Measurements from ENCODE around the gene KIF5C.

The KIF5C gene

DNA sequence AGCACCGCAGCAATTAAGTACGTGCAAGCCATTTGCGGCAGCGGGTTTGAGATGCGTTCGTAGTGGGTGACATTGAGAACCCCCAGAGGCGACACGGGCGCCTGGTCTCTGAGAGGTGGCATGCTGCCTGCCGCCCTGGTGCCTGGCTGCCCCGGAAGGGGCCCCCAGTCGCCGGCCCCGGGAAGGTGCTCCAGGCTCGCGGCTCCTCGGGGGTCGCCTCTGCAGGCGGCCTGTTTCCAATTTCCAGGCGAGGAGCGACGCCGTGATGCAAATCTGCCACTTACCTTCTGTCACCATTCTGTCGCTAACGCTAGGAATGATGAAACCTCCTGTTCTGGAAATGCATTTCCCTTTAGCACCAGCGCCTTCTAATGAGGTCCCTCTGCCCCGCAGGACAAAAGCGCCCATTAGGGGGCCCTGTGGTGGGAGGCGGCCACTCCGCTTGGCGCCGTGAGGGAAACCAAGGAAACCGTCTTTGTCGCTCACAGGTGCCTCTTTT, 13.0 kb downstream of the KIF5C start:
- DNase-seq: peak; percentile 11

DNA sequence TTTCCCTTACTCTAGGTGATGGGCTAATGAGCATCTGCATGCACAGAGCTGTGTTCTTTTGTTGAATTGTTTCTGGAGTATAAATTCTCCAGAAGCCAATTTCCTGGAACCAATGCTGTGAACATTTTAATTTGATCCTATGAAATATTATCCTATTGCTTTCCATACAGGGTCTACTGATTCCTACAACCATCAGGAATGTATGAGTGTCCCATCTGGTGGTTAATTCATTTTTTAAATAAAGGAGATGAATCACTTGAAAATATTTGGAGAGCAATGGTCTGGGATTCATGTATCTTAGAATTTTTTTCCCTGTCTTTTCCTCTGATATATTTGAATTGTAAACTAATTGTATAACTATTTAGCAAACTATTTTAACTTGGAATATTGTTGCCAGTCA, 14.0 kb downstream of the KIF5C start:
- no peak for DNase-seq

DNA sequence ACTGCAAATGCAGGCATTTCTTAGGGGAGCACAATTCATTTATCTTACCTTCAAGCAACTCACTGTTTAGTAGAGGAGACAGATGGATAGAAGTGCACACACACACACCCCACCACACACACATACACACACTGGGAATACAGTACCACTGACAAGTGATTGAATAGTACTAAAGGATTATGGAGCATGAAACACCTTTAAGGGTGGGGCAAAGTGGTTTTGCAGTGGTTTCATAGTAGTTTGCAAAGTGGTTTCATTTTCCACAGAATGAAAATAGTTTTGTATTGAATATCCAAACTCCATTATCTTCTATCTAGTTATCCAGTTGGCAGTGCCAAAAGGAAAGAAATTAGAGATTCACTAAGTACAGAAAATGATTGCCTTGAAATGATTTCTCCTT, 18.9 kb downstream of the KIF5C start:
- DNase-seq: no peak

DNA sequence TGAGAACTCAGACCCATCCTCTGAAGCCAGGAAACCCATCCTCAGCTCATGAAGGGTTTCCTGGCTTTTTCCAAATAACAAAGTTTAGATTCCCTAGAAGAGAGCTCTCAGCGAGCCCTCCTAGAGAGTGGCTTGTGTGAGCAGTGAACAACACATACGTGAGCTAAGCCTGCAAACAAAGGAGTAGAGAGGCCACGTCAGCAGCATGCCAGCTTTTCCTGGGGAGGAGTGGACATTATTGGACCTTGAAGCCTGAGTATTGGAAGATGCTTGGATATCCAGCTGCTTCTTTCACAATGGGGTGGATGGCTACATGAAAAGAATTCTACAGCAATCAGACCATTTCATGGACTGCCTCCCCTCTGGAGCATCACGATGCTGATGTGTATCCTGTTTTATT, 21.1 kb downstream of the KIF5C start:
- DNase-seq: no peak

DNA sequence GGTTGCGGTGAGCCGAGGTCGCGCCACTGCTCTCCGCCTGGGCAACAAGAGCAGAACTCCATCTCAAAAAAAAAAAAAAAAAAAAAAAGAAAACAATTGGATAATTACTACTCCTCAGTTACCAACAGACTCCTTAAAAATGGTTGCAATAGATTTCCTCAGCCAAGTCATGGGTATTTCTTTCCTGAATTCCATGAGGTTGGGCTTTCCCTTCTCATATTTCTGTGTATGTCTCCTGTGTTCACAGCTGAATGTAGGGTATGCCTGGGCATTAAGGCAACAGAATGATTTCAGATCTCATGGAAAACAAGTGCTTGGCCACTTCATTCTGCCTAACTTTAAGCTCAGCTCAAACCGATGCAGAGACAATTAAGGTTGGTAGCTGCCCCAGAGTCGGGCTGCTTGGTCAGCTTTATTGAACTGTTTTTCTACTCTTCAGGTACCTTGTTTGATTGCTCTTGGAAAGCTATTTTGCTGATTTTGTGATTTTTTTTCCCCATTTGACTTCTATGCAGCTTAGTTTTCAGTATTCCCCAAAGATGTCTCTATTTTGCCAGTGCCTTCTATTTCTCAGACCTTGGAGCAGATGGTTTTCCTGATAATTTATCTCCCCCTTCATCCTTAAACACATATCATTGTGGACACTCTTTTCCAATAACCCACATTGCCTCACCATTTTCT, 24.8 kb downstream of the KIF5C start:
- DNase-seq: no peak

DNA sequence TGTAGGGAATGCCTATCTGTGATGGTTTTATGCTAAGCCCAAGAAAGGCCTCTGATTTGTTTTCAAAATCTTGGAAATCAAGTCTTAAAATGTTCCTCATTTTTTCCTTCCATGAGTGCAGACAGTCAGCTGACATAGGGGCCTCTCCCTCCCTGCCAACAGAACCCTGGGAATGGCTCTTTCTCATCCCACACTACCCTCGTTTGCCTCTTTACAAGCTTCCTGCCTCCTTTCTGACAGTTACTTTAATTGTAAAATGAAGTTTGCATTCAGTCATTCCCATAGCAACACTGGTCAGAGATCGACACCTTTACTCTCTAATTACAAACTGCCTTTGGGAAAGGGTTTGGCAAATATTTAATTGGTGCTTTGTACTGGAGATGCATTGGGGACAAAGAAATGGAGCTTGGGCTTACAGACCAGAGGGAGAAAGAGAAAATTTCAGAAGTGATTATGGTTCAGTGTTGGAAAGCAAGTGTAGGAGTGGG, 25.4 kb downstream of the KIF5C start:
- no peak for DNase-seq

- DNase-seq: no peak
These were observed 26.1 kb downstream of the KIF5C start for GRCh38 chr2:148901142-148901541.

GRCh38 chr2:148902798-148903197, 27.8 kb downstream of the KIF5C start:
- no peak for DNase-seq

DNA sequence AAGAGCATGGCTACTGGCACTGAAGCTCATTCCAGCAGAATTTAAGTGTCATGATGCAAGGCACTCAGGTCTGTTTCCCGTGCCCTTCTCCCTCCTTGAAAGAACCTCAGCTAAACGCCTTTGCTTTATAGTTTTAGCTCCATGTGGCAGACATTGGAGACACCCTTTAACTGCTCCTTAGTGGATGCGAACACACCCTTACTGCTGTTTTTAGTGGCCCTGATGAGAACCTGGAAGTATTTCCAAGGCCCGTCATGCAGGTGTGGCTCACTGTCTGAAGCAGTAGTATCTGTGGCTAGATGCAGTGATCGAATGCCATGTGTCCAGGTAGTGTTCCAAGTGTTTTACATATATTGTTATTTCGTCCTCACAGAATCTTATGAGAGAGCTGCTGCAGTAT, 28.3 kb downstream of the KIF5C start:
- no peak for DNase-seq

DNA sequence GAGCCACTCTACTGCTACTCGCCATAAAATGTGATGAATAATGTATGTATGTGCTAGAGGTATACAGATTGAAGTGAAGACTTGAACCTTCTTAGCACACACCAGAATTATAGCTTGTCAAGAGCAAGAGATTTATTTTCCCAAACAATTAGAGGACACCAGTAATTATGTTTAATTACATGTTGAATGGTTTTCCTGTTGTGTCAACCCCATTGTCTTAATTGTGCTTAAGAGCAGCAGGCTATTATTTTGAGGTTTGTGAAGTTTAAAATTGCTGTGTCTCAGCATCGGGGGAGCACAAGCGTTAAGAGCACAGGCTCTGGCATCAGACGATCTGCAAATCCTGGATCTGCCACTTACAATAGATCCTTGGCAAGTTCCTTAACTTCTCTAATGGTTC, 29.0 kb downstream of the KIF5C start:
- no peak for DNase-seq

DNA sequence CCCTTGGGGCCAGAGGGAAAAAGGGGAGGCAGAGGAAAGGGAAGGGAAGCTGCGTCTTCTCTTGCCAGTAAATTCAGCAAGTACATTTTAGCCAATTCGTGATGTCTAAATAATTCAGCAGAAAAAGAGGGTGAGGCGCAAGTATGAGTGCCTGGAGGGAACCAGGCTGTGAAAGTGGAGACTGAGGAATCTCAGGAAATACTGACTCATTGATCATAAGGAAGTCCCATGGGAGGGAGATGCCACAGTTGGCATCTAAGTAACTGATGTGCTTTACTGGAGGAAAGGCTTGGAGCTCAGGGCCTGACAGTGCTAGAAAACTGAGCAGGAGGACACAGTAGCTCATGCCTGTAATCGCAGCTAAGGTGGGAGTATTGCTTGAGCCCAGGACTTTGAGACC, 31.1 kb downstream of the KIF5C start:
- no peak for DNase-seq

DNA sequence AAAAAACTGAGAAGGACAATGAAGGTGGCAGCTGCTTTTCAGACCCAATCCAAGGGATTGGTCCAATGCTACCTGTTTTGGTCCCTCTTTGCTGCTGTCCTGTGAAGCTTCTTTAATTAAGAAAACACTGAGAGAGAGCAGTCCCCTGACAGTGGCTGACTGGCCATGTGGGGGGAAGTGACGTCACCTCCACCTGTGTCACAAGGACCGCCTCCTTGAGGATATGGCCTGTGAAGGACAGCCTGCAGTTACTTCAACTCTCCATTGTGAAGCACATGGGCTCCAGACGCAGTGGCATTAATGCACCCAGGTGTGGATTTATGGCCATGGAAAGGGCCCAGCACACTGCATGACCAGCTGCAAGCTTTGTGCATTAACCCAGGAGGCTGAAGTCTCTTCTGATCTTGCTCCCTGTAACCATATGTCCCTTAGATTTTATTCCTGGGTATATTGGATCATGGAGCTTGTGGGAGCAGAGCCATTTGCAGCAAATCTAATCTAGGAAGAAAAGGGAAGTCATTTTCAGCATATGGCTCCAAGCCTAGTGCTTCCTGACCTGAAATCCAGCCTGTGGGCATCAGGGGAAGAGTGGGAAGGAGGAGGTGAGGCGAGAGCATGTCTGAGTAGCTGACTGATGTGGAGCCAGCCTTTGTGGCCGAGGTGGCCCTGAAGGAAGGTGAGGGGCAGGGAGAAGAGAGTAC, 32.2 kb downstream of the KIF5C start:
- no peak for DNase-seq

DNA sequence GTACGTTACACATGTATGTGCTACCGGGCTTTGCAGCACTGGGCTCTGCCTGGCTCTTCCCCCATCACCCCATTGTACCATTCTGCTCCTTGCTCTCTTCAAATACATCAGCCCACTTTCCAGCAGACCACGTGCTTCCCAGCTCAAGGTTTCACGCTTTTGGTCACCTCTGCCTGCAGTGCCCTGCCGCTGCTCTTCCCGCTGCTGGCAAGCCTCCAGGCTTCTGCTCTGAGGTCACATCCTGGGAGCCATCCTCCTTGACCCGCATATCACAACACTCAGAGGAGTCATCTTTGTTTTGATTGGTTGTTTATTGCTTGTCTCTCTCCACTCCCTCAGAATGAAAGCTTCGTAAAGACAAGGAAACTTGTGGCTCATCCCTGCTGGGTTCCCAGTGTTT, 34.1 kb downstream of the KIF5C start:
- DNase-seq: no peak

DNA sequence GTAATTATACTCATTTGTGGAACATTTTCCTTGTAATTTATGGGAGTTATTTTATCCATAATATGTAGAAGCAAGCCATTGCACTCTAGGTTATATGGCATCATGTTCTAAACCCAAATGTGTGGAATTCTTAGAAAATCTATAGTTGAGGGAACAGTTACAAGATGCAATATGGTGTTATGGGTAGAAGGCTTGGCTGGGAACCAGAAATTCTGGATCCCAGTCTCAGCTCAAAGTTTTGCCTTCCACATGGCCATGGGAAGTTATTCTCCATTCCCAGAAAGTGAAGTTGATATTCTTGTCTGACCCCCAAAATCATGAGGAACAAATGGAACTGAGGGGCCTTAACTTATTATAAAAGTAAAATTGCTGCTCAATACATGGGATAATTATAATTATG, 38.0 kb downstream of the KIF5C start:
- DNase-seq: no peak

- DNase-seq: no peak
These were observed 38.5 kb downstream of the KIF5C start for GRCh38 chr2:148913492-148913891.

- no peak for DNase-seq
These were observed 39.4 kb downstream of the KIF5C start for GRCh38 chr2:148914463-148914862.

DNA sequence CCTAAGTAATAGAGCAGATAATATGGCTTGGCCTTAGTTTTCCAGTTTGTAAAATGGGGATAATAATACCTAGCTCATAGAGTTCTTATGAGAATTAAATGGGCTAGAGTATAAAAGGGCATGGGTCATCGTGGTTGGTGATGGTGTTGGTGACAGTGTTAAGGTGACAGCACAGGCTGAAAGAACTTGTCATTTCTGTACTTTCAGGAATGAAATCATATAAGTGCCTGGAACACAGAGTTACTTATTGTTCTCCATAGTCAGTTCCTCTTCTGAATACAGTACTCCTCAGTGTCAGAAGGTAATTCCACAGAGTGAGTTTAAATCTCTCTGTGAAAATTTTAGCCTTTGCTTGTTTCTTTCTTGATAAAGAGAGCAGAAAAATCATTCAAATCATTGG, 42.4 kb downstream of the KIF5C start:
- DNase-seq: peak; percentile 45

DNA sequence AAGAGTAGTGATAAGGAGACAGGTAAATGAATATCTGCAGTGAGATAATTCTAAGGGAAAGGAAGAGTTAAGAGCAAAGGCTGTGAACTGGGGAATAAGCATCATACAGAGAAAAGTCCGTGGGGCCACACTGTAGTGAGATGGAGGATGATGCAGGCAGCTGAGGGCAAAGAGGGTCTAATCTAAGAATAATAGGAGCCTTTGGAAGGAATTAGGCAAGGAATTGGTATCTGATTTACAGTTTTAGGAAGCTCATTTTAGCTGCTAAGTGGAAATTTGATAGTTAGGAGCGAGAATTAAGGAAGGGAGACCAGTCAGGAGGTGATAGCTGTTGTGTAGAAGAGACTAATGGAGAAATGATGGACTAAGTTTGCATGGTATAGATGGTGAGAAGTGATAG, 43.5 kb downstream of the KIF5C start:
- DNase-seq: no peak

DNA sequence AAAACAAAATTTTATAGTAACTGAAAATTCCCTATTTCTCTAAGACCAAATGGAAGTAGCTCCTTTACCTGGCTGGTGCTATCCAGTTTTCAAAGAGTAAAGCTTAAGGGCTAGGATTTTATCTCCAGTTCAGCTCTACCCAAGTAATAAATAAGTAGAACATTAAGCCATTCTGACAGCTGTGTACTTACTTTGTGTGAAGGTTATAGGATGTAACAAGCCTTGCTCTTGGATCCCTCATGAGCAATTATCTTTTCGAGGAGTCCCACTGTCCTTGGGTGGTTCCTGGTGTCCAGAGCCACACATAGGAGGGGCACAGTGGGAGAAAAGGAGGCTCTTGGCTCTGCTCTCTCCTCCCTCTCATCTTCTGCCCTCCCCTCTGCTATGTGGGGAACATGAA, 45.5 kb downstream of the KIF5C start:
- no peak for DNase-seq

- DNase-seq: no peak
These were observed 47.0 kb downstream of the KIF5C start for GRCh38 chr2:148922062-148922461.

DNA sequence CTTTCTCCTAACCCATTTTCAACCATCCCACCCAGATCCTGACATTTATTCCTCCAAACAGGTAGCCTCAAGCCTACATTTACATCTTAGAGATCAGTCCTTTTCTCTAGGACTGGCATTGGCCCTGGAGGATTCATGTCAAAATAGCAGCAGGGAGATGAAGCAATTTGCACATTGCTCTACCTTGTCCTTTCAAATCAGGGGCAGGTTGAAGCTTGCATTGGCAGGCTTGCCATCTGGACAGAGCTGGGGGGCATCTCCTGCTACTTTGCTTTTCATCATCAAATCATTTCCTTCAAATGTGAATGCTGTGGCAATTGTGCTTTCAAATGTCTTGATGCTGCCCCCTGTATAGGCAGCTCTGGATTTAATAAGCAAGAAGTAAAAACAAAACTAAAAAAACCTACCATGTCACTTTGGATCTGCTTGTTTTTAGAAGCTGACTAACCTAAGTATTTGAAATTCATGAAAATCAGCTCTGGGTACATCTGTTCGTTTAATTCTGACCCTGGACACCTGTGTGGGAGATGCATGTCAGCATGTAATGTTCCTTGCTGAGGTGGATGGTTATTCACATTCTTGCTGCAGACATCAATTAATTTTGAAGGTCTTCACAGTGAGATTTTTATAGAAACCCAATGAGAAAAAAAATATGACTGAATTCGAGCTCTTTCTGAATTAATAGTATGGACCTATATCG, 47.9 kb downstream of the KIF5C start:
- no peak for DNase-seq

DNA sequence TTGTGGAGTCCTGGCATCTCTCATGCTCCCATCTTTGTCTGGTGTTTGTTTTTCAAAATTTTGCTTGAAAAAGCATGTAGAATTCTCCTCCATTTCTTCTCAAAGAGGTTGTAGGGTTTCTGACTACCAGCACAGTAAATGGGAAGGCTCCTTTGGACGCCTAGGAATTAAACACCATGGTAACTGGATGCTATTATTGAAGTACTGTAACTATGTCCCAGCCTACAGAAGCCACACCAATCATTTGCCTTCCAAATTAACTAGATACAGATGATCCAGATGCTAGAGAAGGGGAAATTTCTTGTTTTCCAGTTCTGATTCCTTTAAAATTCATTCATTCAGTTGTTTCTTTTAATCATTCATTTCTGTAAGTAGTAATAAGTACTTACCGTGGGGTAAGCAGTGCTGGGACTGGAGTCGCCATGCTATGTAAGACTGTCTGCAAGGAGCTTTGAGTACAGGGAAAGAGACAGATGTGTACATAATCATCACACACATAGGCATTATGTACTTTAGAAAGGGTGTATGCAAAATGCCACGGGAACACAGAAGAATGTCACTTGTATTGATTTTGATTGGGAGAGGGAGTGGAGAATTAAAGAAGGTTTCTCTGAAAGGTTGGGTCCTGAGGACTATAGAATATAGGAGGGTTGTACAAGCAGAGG, 49.6 kb downstream of the KIF5C start:
- no peak for DNase-seq

GRCh38 chr2:148926291-148926961, 51.4 kb downstream of the KIF5C start:
- peak; percentile 65 for DNase-seq
